GM12865 (cell line): ENCODE results near the gene BRD1.

Source experiments
- DNase-seq: peaks from one replicate; pipeline ENCODE4 v3.0.0; 2010; ENCODE audit warnings: low read depth
- H3K4me3 ChIP-seq: 2 replicates; pipeline ENCODE4 v1.5.1; 2011; ENCODE audit warnings: mild to moderate bottlenecking, low read depth, low read length, control low read depth
- CTCF ChIP-seq: IDR thresholded peaks from 2 replicates; pipeline ENCODE4 v1.5.1; 2011; ENCODE audit warnings: low read length, control low read depth, low read depth, inconsistent platforms; ENCODE audit not compliant: insufficient read depth; ENCODE audit errors: missing control alignments

BRD1 gene

GRCh38 chr22:49814856-49815255, 12.8 kb downstream of the BRD1 start:
- no peak for DNase-seq
- no peak for TF ChIP-seq CTCF
- no peak overlapping the region for H3K4me3 ChIP-seq

GRCh38 chr22:49814164-49814686, 13.4 kb downstream of the BRD1 start:
- no peak for DNase-seq
- no peak overlapping the region for H3K4me3 ChIP-seq
- no peak for TF ChIP-seq CTCF

- TF ChIP-seq CTCF: no peak
- no peak overlapping the region for H3K4me3 ChIP-seq
- DNase-seq: no peak
These were observed 14.8 kb downstream of the BRD1 start for GRCh38 chr22:49812838-49813237.

- TF ChIP-seq CTCF: no peak
- DNase-seq: no peak
- no peak overlapping the region for H3K4me3 ChIP-seq
These were observed 16.5 kb downstream of the BRD1 start for GRCh38 chr22:49811020-49811791.

- no peak for TF ChIP-seq CTCF
- no peak for DNase-seq
- no peak overlapping the region for H3K4me3 ChIP-seq
These were observed 17.2 kb downstream of the BRD1 start for GRCh38 chr22:49810363-49811019.

GRCh38 chr22:49807780-49808708, 19.6 kb downstream of the BRD1 start:
- no peak for TF ChIP-seq CTCF
- no peak overlapping the region for H3K4me3 ChIP-seq
- no peak for DNase-seq
